Subcutaneous adipose tissue (tissue), 4 donors: Measurements from ENCODE around the gene ZNF23. TPM values are rescaled to one million over a fixed set of nuclear protein-coding genes. Genes with fewer than 3 reads are reported as not detected.

ENCODE experiments used
- total RNA-seq, 4 donors: library from RNA; depleted of rRNA; stranded (reverse); fragments of >200 nt; gene quantifications; one replicate each; pipeline ENCODE4 v1.1.0, GENCODE V29; 2016
- TF ChIP-seq, protein P1 (sequence below): fragments of 450-650 bp; IDR thresholded peaks from one replicate; pipeline ENCODE4 v1.5.1; 2016; ENCODE audit warnings: low read depth, mild to moderate bottlenecking, control low read depth, antibody characterized with exemption, moderate library complexity

The ZNF23 gene
- total RNA-seq, 4 donors from 2014 or later, result 8.5 to 19.0 (median 13.5) TPM

DNA sequence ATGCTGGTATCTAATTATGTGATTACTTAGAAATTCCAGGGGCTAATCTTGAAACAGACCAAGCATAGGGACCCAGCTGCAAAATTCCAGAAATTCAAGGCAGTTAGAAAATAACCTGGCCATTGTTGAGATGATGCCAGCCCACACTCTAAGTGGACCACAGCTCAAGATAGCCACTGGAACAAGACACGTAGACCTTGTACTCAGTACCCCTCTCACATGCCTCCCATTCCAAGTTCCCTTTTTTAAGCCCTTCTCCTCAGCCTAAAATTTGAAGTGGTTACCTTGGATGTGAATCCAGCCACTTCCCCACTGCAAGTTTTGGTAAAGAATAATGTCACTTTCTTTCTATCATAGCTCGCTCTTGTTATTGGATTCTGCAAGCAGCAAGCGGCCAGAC, 31.2 kb upstream of the ZNF23 start:
- TF ChIP-seq, protein P1, sequence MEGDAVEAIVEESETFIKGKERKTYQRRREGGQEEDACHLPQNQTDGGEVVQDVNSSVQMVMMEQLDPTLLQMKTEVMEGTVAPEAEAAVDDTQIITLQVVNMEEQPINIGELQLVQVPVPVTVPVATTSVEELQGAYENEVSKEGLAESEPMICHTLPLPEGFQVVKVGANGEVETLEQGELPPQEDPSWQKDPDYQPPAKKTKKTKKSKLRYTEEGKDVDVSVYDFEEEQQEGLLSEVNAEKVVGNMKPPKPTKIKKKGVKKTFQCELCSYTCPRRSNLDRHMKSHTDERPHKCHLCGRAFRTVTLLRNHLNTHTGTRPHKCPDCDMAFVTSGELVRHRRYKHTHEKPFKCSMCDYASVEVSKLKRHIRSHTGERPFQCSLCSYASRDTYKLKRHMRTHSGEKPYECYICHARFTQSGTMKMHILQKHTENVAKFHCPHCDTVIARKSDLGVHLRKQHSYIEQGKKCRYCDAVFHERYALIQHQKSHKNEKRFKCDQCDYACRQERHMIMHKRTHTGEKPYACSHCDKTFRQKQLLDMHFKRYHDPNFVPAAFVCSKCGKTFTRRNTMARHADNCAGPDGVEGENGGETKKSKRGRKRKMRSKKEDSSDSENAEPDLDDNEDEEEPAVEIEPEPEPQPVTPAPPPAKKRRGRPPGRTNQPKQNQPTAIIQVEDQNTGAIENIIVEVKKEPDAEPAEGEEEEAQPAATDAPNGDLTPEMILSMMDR, result no peak

DNA sequence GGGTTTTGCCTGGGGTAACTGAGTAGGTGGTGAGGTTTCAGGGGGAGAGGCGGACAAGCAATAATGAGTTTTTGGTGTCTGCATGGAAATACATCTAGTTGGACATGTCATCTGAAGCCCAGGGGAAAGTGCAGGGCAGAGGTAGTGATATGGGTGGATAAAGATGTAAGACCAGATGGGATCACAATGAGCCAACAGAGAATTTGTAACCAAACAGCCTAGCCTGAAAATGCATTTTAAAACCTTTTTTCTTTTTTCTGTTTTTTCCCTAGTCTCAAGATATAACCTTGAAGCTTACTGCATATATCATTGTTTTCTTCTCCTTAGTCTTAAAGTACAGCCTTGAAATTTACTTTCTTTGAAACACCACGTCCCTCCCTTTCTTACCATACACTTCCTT, 30.7 kb upstream of the ZNF23 start:
- TF ChIP-seq, protein P1, result no peak

DNA sequence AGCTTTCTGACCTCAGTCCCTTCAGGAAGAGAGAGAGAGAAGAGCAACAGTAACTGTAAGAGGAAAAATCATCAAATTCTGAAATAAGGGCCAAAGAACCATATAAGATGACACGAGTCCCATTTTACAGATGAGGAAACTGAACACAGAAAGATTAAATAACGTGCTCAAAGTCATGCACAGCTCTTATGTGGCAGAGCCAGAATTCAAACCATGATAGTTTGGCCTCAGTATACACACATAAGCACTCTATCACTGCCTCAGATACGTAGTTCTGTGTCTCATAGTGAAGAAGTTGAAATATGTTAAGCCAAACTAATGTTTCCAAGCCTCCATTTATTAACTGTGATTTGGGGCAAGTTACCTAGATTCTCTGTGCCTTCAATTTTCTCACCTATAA, 29.0 kb upstream of the ZNF23 start:
- TF ChIP-seq, protein P1, result no peak

DNA sequence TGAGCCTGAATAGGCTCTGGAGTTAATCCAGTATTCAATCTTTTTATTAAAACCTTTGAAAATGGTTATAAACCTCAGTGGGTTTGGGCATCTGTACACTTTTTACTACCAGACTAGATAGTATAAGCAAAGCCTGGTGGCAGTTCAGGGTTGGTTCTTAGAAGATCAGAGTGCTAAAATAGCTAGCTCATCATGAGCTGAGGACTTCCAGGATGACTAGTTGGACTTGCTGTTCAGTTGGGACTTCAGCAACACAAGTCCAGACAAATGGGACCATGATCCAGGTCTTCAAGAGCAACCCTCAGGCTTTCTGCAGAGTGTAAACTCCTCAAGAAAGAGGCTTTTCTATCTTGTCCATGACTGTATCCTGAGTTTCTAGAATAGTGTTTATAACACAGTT, 28.3 kb upstream of the ZNF23 start:
- TF ChIP-seq, protein P1, result no peak

DNA sequence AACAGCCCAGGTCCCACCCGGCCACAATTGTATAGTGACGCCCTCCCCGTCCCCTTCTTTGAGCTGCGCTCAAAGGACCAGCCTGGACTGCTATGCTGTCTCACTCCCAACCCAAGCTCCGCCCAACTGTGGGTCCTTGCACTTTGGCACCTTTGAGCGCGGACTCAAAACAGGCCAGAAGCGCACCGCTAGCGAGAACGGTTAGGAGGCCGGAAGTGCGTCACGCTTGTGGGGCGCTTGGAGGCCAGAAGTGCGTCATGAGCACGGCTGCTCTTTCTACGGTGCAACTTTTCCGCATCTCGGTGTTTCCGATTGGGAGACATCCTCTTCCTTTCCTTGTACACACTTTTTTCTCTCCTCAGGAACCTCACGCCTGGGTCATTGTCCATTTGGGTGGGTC, 27.1 kb upstream of the ZNF23 start, which contains the start of gene ZNF19:
TSS of gene ZNF19 (minus strand) at position 203 of the 400 bp plus-strand sequence. CDS start 7,210 bp downstream, outside the sequence.
- TF ChIP-seq, protein P1, result no peak

DNA sequence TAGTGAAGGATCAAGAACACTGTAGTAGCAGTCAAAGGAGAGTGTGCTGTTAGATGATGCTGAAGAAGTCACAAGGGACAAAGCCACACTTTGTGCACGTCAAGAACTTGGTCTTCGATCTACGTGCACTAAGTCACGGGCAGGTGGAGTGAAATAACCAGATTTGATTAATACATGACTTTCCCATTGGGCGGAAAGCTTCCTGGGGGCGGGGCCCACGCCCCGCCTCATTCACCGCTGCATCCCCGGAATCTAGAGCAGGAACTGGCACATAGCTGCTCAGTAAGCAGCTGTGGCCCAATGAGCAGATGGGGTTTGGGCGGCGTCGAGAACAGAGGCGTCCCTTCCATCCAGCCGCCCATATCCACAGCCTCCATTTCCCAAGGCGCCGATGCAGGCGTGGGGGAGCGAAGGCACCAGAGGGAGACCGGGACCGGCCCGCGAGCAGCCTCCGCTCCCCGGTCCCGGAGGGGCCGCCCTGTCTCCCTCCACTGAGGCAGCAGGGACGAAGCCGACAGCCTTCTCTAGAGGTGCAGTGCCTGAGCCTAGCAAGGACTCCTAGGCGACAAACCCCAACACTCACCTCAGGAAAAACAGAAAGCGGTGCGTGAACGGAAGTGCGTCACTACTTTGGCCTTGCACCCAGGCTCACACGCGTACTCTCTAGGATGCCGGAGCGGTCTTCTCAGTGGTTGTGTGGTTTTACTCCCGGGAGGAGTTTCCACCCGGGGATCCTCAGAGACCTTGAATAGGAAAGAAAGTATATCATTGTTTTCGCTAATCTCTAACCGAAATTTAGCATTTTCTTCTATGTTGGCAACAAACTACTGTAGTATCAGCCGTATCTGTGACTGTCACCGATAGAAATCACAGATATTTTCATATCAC, 22.2 kb upstream of the ZNF23 start:
- TF ChIP-seq, protein P1, result no peak

DNA sequence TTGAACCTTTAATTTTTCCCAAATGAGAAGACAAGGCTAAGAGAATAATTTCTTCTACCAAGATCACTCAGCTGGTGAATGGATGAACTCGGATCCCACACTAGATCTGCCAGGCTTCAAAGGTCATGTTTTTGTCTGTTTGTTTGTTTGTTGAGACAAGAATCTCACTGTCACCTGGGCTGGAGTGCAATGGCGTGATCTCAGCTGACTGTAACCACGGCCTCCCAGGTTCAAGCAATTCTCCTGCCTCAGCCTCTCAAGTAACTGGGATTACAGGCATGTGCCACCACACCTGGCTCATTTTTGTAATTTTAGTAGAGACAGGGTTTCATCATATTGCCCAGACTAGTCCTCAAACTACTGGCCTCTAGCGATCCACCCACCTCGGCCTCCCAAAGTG, 20.5 kb upstream of the ZNF23 start:
- TF ChIP-seq, protein P1, result no peak
